Stomach smooth muscle (tissue), 2 donors: ENCODE measurements around the gene QPCT.

Experiments used
- H3K27ac ChIP-seq: one replicate; pipeline ENCODE4 v1.7.0; 2013; ENCODE audit warnings: mild to moderate bottlenecking, low read length, inconsistent platforms
- H3K27me3 ChIP-seq, 2 donors: one replicate each; pipeline ENCODE4 v1.7.0; 2013; ENCODE audit warnings: low read length in 2 of 2; ENCODE audit not compliant: insufficient read depth in 2 of 2, control insufficient read depth in 1 of 2
- H3K36me3 ChIP-seq, 2 donors: one replicate each; pipeline ENCODE4 v1.7.0; 2013; ENCODE audit warnings: low read length in 2 of 2; ENCODE audit not compliant: control insufficient read depth in 2 of 2, insufficient read depth in 2 of 2
- H3K4me1 ChIP-seq: one replicate; pipeline ENCODE4 v1.7.0; 2013; ENCODE audit warnings: low read length; ENCODE audit not compliant: control insufficient read depth, insufficient read depth
- H3K4me3 ChIP-seq, 2 donors: one replicate each; pipeline ENCODE4 v1.7.0; 2013; ENCODE audit warnings: low read length in 2 of 2
- H3K9ac ChIP-seq, 2 donors: one replicate each; pipeline ENCODE4 v1.7.0; 2013; ENCODE audit warnings: low read length in 2 of 2, mild to moderate bottlenecking in 1 of 2
- H3K9me3 ChIP-seq, 2 donors: one replicate each; pipeline ENCODE4 v1.7.0; 2013; ENCODE audit warnings: low read length in 2 of 2; ENCODE audit not compliant: control insufficient read depth in 2 of 2
- donor health status: healthy.
- donor health status: Pancreatic carcinoma.

QPCT gene

GRCh38 chr2:37316181-37316580 is 28.2 kb upstream of the QPCT start:
- H3K27ac ChIP-seq = no peak overlapping the region
- no peaks in the 10 kb centered on the region for H3K36me3 ChIP-seq
- H3K4me1 ChIP-seq = no peaks in the 10 kb centered on the region
- no peak overlapping the region for H3K4me3 ChIP-seq
- H3K9ac ChIP-seq = no peak overlapping the region
- H3K9me3 ChIP-seq = no peaks in the 10 kb centered on the region
- H3K27me3 ChIP-seq = no peaks in the 10 kb centered on the region

DNA sequence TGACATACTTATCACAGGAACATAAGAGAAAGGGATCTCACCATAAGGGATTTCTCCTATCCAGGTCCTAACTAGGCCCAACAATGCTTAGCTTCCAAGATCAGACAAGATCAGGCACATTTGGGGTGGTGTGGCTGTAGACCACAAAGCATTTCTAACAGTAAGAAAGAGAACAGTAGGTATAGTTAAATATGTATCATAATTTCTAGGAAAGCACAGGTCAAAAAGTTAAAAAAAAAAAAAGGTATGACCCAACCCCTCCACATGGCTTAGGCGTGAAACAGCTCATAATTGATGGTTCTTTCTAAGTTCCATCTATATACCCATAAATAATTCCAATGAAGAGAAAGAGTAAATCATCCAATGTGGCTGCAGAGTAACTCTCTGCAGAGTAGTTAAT is 26.7 kb upstream of the QPCT start:
- H3K9ac ChIP-seq = no peak overlapping the region
- H3K4me3 ChIP-seq = no peak overlapping the region
- peaks cover 2% of the 10 kb centered on the region for H3K4me1 ChIP-seq

DNA sequence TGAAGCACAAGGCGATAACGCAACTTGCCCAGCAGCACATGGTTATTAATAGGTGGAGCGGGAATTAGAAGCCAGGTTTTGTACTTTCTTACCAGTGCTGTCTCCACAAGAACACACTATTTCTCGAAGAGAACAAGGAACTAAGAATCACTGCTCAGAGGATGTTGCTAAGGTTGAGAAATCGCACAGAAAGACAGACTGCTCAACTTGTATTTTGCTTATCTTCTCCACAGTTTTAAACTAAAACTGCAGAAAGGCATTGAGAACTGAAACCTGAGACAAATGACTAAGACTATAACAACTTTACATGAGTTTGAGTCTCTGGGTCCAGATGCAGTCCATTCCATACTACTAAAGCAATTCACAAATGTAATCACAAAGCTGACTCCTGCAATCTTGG is 26.0 kb upstream of the QPCT start:
- no peak overlapping the region for H3K27ac ChIP-seq
- H3K4me3 ChIP-seq = no peak overlapping the region
- no peaks in the 10 kb centered on the region for H3K9me3 ChIP-seq
- H3K4me1 ChIP-seq = peaks cover 2% of the 10 kb centered on the region
- no peak overlapping the region for H3K9ac ChIP-seq
- H3K27me3 ChIP-seq = no peaks in the 10 kb centered on the region
- H3K36me3 ChIP-seq = no peaks in the 10 kb centered on the region

More for the DNA sequence above, 26.7 kb upstream of the QPCT start:
- Histone ChIP-seq H3K27ac (no peak overlapping the region), H3K27me3 (no peaks in the 10 kb centered on the region), H3K36me3 (no peaks in the 10 kb centered on the region), H3K9me3 (no peaks in the 10 kb centered on the region)

DNA sequence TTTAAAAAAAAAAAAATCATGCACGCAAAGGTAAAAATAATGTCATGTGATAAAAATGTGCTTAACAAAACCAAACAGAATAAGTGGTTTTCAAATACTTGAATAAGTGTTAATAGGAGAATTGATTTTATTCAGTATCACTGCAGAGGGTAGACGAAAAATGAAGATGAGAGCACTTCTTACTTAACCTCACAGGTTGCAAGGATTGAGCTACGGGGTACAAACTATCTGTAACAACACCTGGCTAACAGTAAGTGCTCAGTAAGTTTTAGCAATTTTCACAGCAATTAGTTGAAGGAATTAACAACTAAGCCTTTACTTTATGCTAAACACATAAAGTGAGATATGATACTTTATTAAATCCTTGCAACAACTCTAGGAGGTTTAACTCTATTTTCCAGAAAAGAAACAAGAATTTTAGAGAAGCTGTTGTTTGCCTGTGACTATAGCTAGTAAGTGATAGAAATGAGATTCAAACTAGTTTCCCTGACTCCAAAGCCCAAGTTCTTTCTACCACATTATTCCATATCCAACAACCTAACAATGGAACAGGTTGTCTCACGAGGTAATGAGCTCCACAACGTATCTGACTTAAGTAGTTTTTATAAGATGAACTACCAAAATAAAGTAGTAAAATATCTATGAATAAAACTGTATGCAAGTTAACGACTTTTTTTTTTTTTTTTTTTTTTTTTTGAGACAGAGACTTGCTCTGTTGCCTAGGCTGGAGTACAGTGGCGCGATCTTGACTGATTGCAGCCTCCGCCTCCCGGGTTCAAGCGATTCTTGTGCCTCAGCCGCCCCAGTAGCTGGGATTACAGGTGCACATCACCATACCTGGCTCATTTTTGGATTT is 24.4 kb upstream of the QPCT start:
- Histone ChIP-seq H3K9ac (no peak overlapping the region), H3K27ac (no peak overlapping the region), H3K4me3 (no peak overlapping the region), H3K9me3 (no peaks in the 10 kb centered on the region), H3K36me3 (no peaks in the 10 kb centered on the region), H3K4me1 (peaks cover 2% of the 10 kb centered on the region), H3K27me3 (no peaks in the 10 kb centered on the region)

DNA sequence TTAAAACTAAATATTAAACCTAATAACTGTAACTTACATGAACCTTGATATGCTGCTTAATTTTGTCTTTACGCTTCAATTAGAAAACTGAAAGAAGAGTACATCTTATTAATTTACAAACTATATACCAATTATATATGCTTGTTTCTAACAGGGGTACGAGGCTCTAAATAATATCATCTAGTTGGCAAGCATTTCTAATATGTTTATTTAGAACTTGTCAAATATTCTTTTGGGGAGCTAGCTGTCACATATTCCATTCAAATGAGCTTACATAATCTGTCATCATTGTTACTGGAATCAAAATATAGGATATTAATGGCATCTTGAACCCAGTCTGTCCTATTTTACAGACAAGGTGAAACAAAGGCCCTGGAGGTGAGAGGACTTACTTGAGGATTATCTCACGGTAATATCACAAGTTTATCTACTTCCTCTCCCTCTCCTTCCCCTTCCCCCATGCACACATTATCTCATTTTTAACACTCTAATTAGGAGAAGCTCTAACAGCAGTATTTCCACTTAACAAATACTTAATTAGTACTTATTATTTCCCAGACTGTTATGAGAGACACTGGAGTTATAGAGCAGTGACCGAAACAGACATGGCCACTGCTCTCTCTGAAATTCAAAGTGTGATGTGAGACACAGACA is 23.3 kb upstream of the QPCT start:
- H3K4me3 ChIP-seq = no peak overlapping the region
- no peaks in the 10 kb centered on the region for H3K36me3 ChIP-seq
- peaks cover 4% of the 10 kb centered on the region for H3K4me1 ChIP-seq
- H3K9ac ChIP-seq = no peak overlapping the region
- no peak overlapping the region for H3K27ac ChIP-seq
- no peaks in the 10 kb centered on the region for H3K27me3 ChIP-seq
- no peaks in the 10 kb centered on the region for H3K9me3 ChIP-seq

DNA sequence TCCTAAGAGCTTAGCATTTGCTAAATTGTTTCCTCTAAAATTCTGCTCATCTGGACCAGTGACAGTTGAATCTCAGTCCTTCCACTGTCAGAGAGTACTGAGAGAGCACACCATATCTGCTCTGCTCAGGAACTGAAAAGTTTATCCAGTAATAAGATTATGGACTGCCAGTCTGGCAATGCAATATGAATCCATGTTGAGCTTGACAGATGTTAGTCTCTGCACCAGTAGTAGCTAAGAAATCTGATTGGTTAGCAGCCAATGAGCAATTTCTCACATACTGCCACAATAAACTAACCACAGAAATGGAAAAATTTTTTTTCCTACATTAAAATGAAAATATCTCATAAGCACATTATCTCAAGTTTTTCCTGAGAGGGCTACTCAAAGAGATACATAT is 22.1 kb upstream of the QPCT start:
- peak overlapping the region; percentile 2 to 94 for H3K4me3 ChIP-seq
- H3K9ac ChIP-seq = peak overlapping the region in 1 of 2 donors; percentile 77
- peaks cover 4% of the 10 kb centered on the region for H3K4me1 ChIP-seq
- no peaks in the 10 kb centered on the region for H3K36me3 ChIP-seq
- H3K27me3 ChIP-seq = no peaks in the 10 kb centered on the region
- H3K27ac ChIP-seq = no peak overlapping the region
- H3K9me3 ChIP-seq = no peaks in the 10 kb centered on the region

- H3K4me1 ChIP-seq = peaks cover 4% of the 10 kb centered on the region
- peak overlapping the region; percentile 70 for H3K27ac ChIP-seq
- no peaks in the 10 kb centered on the region for H3K9me3 ChIP-seq
- no peaks in the 10 kb centered on the region for H3K27me3 ChIP-seq
- peak overlapping the region; percentile 89 to 94 for H3K4me3 ChIP-seq
- peak overlapping the region; percentile 77 to 91 for H3K9ac ChIP-seq
- H3K36me3 ChIP-seq = no peaks in the 10 kb centered on the region
These were observed 21.2 kb upstream of the QPCT start for GRCh38 chr2:37323176-37323780.

DNA sequence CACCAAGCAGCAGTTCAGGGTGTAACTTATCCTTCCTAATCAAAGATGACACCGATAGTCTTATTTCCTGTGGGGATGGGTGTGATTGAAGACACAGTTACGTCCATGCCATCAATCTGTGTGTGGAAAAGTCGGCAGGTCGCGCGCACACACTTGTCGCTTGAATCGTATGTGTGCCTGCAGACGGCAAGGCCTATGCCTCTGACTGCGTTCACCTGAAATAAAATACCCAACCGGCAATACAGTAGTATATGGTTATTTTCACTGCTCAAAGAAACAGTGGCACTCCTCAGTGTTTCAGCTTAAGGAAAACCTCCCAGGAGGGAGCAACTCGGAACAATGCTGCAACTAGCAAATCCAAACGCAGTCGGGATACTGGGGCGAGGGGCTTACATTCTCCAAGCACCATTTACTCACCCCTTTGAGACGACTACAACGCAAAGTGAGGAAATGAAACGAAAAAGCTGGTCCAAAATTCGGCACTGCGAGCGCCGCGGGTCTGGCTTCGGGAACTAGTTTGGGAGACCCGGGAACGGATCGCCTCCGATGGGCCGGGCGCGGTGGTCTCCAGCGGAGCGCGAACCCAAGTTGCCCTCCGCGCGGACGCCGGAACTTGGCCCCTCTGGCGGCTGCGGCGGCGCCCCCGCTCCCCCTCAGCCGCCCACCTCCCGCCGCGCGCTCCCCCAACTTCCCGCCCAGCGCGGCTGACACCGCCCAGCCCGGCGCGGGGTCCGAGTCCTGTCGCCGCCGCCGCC is 20.5 kb upstream of the QPCT start:
- H3K9ac ChIP-seq = peak overlapping the region; percentile 77 to 91
- H3K4me1 ChIP-seq = peaks cover 4% of the 10 kb centered on the region
- H3K9me3 ChIP-seq = no peaks in the 10 kb centered on the region
- no peaks in the 10 kb centered on the region for H3K27me3 ChIP-seq
- peak overlapping the region; percentile 70 for H3K27ac ChIP-seq
- H3K36me3 ChIP-seq = no peaks in the 10 kb centered on the region
- peak overlapping the region; percentile 89 to 94 for H3K4me3 ChIP-seq

- Histone ChIP-seq H3K27ac (no peak overlapping the region), H3K4me1 (peaks cover 4% of the 10 kb centered on the region), H3K36me3 (no peaks in the 10 kb centered on the region), H3K9me3 (no peaks in the 10 kb centered on the region), H3K27me3 (no peaks in the 10 kb centered on the region), H3K9ac (peak overlapping the region in 1 of 2 donors; percentile 77), H3K4me3 (peak overlapping the region in 1 of 2 donors; percentile 94)
These were observed 20.0 kb upstream of the QPCT start for GRCh38 chr2:37324536-37324785.

DNA sequence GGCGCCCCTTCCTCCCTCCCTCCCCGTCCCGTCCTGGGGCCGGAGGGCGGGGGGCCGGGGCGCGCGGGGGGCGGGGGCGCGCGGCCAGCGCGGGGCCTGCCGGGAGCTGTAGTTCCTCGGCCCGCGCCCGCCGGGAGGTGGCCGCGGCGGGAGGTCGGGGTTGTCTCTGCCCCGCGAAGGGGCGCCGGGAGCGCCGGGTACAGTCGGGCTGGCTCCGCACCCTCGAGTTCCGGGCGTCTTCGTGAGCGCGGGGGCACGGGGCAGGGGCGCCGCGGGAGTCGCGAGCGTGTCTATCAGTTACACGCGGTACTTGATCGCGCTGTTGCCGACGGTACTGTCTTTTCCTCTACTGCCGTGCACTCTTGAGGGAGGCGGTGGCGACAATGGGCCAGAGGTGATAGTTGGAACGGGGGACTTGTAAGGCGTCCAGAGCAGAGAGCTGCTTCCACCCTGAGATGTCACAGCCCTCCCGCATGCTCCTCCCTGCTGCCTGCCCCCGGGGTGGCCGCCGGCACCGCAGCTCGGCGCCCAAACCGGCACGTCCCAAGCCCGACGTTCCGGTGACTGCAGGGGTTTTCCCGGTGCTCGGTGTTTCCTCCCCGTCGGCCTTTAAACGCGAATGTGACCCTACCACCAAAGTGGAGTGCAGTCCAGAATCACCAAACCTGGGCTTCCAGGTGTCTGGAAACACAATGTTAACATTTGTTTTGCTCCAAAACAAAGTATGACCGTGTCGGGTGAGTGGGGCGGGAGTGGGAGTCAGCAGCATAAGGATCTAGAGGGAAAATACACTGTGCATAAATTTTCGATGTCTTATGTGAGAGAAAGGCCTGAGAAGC is 19.4 kb upstream of the QPCT start, which contains the start of gene PRKD3:
TSS of gene PRKD3 (minus strand) at position 48 of the 839 bp plus-strand sequence. CDS start 8,309 bp downstream, outside the sequence.
- H3K9me3 ChIP-seq = no peaks in the 10 kb centered on the region
- H3K27me3 ChIP-seq = no peaks in the 10 kb centered on the region
- H3K4me1 ChIP-seq = peaks cover 4% of the 10 kb centered on the region
- no peaks in the 10 kb centered on the region for H3K36me3 ChIP-seq
- peak within 1 kb of the TSS; percentile 89 to 94 for H3K4me3 ChIP-seq
- H3K27ac ChIP-seq = peak within 1 kb of the TSS; percentile 70
- peak within 1 kb of the TSS; percentile 82 to 91 for H3K9ac ChIP-seq
